H1 (cell line): Measurements from ENCODE around the gene R3HDM2. TPM values are rescaled to one million over a fixed set of nuclear protein-coding genes. Genes with fewer than 3 reads are reported as not detected.

ENCODE experiments used
- KDM5A ChIP-seq: fragments of 200-600 bp; IDR thresholded peaks from 2 replicates; pipeline ENCODE4 v1.7.1; 2012; ENCODE audit warnings: mild to moderate bottlenecking, low read length, inconsistent platforms, mixed read lengths
- polyA plus RNA-seq, 7 experiments: library from polyadenylated mRNA; depleted of rRNA in 3 of 7; stranded (reverse) in 5 of 7; unstranded in 2 of 7; fragments of >200 nt in 5 of 7; fragments of 200-250 nt in 2 of 7; gene quantifications; 1 replicate in 5 of 7; 2 replicates in 1 of 7; 4 replicates in 1 of 7; pipeline versions ENCODE4 v1.2.1 to v1.2.3, GENCODE V29; 2011 to 2013; ENCODE audit warnings: missing spikeins in 2 of 7, mixed read lengths in 2 of 7
- total RNA-seq: library from RNA; stranded (reverse); fragmentation: NEBNext Ultra II Directional; extraction: Animal tissue kit (Norgen Biotek cat#: 25700); gene quantifications from 2 replicates; pipeline ENCODE4 v1.2.1, GENCODE V29; 2021

Gene R3HDM2
- total and polyA plus RNA-seq, 2 of the 8 experiments (the other 6 are each of a cell fraction or from before 2014, with no cell fraction given): 25.6 to 27.0 TPM

GRCh38 chr12:57420482-57420881 is 10.4 kb downstream of the R3HDM2 start (continued):
- TF ChIP-seq KDM5A: no peak
- TF ChIP-seq, all 59 proteins: peak for 0
